HepG2 (cell line): ENCODE results near the gene TMCO6. TPM values are rescaled to one million over a fixed set of nuclear protein-coding genes. Genes with fewer than 3 reads are reported as not detected.

ENCODE experiments used
- ATF7 ChIP-seq, 2 experiments: fragments of 450-650 bp in 1 of 2; sonication (generic) in 1 of 2; formaldehyde crosslinking in 1 of 2; IDR thresholded peaks; 2 replicates each; pipeline versions ENCODE4 v1.4.0 to v1.6.1; 2016 to 2020; ENCODE audit warnings: antibody characterized with exemption in 1 of 2, mild to moderate bottlenecking in 1 of 2, missing genetic modification reagents in 1 of 2
- CHD2 ChIP-seq: IDR thresholded peaks from 2 replicates; pipeline ENCODE4 v1.6.1; 2011; ENCODE audit warnings: low read depth, low read length, improper control_type of control experiment
- E2F1 ChIP-seq: sonication (generic); formaldehyde crosslinking; IDR thresholded peaks from 2 replicates; pipeline ENCODE4 v1.5.0; 2020; ENCODE audit warnings: missing genetic modification reagents
- FOXA3 ChIP-seq: IDR thresholded peaks from 2 replicates; pipeline ENCODE4 v1.6.1; 2016; ENCODE audit warnings: missing genetic modification reagents, missing compliant biosample characterization
- HNRNPH1 ChIP-seq: fragments of 200-400 bp; formaldehyde crosslinking; optimal IDR thresholded peaks from 2 replicates; pipeline ENCODE3; 2017; ENCODE audit warnings: mild to moderate bottlenecking, low read depth, low read length
- ISL2 ChIP-seq: sonication (generic); formaldehyde crosslinking; IDR thresholded peaks from 2 replicates; pipeline ENCODE4 v1.5.0; 2020; ENCODE audit warnings: missing genetic modification reagents
- JDP2 ChIP-seq: sonication (generic); formaldehyde crosslinking; IDR thresholded peaks from 2 replicates; pipeline ENCODE4 v1.8.1; 2022; ENCODE audit warnings: missing genetic modification reagents, borderline replicate concordance
- KDM6A ChIP-seq: IDR thresholded peaks from 2 replicates; pipeline ENCODE4 v1.6.1; 2016; ENCODE audit warnings: low read depth
- LBX2 ChIP-seq: sonication (generic); formaldehyde crosslinking; IDR thresholded peaks from 2 replicates; pipeline ENCODE4 v1.5.0; 2020; ENCODE audit warnings: missing genetic modification reagents, mild to moderate bottlenecking, borderline replicate concordance
- MAFG ChIP-seq: sonication (generic); formaldehyde crosslinking; IDR thresholded peaks from 2 replicates; pipeline ENCODE4 v1.5.1; 2020; ENCODE audit warnings: mild to moderate bottlenecking, missing genetic modification reagents
- MLLT10 ChIP-seq: sonication (generic); formaldehyde crosslinking; IDR thresholded peaks from 2 replicates; pipeline ENCODE4 v1.4.0; 2020; ENCODE audit warnings: missing genetic modification reagents
- NR3C1 ChIP-seq: sonication (generic); formaldehyde crosslinking; IDR thresholded peaks from 2 replicates; pipeline ENCODE4 v1.4.0; 2020; ENCODE audit warnings: missing genetic modification reagents
- SIX1 ChIP-seq: sonication (generic); formaldehyde crosslinking; IDR thresholded peaks from 2 replicates; pipeline ENCODE4 v1.4.0; 2020; ENCODE audit warnings: missing genetic modification reagents, borderline replicate concordance
- SMAD3 ChIP-seq: sonication (generic); formaldehyde crosslinking; IDR thresholded peaks from 2 replicates; pipeline ENCODE4 v1.4.0; 2020; ENCODE audit warnings: missing genetic modification reagents
- TBX2 ChIP-seq: sonication (generic); formaldehyde crosslinking; IDR thresholded peaks from 2 replicates; pipeline ENCODE4 v1.5.0; 2020; ENCODE audit warnings: missing genetic modification reagents, mild to moderate bottlenecking, borderline replicate concordance
- ZNF276 ChIP-seq: sonication (generic); formaldehyde crosslinking; IDR thresholded peaks from 2 replicates; pipeline ENCODE4 v1.4.0; 2020; ENCODE audit warnings: mild to moderate bottlenecking, low read depth, missing genetic modification reagents
- ZNF354B ChIP-seq: sonication (generic); formaldehyde crosslinking; IDR thresholded peaks from 2 replicates; pipeline ENCODE4 v1.8.0; 2022; ENCODE audit warnings: mild to moderate bottlenecking, missing genetic modification reagents
- ZNF546 ChIP-seq: sonication (generic); formaldehyde crosslinking; conservative IDR thresholded peaks from 2 replicates; pipeline ENCODE4 v1.8.1; 2023; ENCODE audit warnings: mild to moderate bottlenecking, missing genetic modification reagents
- ZNF652 ChIP-seq: IDR thresholded peaks from 2 replicates; pipeline ENCODE4 v1.6.1; 2016; ENCODE audit warnings: low read depth, borderline replicate concordance
- ZSCAN22 ChIP-seq: sonication (generic); formaldehyde crosslinking; IDR thresholded peaks from 2 replicates; pipeline ENCODE4 v1.4.0; 2020; ENCODE audit warnings: mild to moderate bottlenecking, missing genetic modification reagents
- polyA plus RNA-seq, 8 experiments: library from polyadenylated mRNA; depleted of rRNA in 3 of 8; stranded (reverse) in 7 of 8; unstranded in 1 of 8; fragments of >200 nt; fragmentation: Illumina TruSeq in 4 of 8; extraction: Trizol in 4 of 8; gene quantifications; 2 replicates each; pipeline versions ENCODE4 v1.2.1 to v1.2.3, GENCODE V29; 2011 to 2016; ENCODE audit warnings: low read depth in 4 of 8, missing spikeins in 1 of 8, mixed read lengths in 1 of 8; ENCODE audit not compliant: insufficient read depth in 1 of 8
- total RNA-seq, 5 experiments: library from RNA; depleted of rRNA; stranded (reverse); fragments of >200 nt; fragmentation: Illumina TruSeq; extraction: Trizol; gene quantifications; 2 replicates each; pipeline ENCODE4 v1.2.3, GENCODE V29; 2016; ENCODE audit warnings: low read depth in 1 of 5

Gene TMCO6
- total and polyA plus RNA-seq, 2 of the 13 experiments (the other 11 are each of a cell fraction or from before 2014, with no cell fraction given) = 16.6 to 28.2 TPM

GRCh38 chr5:140690941-140691924 is 52.0 kb downstream of the TMCO6 start, which contains the start of the genes HARS1 and HARS2 (continued):
- no peak for TF ChIP-seq HNRNPH1
- no peak for TF ChIP-seq ZSCAN22 (CRISPR knock-in tag)
- TF ChIP-seq KDM6A = no peak
- peak; percentile 35; the same call in 1 of the 2 replicates for TF ChIP-seq CHD2
- TF ChIP-seq ZNF652 (CRISPR knock-in tag) = no peak
- no peak for TF ChIP-seq ZNF354B (CRISPR knock-in tag)
- TF ChIP-seq ZNF276 (CRISPR knock-in tag) = peak; percentile 74; the same call in 1 of the 2 replicates
- TF ChIP-seq ISL2 (CRISPR knock-in tag) = peak; percentile 80
- peak; percentile 69; the same call in 1 of the 2 replicates for TF ChIP-seq FOXA3
- TF ChIP-seq ATF7 (IDR thresholded peaks at IDR 0.05) = no peak
- no peak for TF ChIP-seq ATF7 (CRISPR knock-in tag; IDR thresholded peaks at IDR 0.05)
- TF ChIP-seq SMAD3 = 0 out of 2 replicates have a peak, but pooled peaks have one; percentile 67
- no peak for TF ChIP-seq E2F1 (CRISPR knock-in tag)
- peak; percentile 83 for TF ChIP-seq TBX2 (CRISPR knock-in tag)
- 0 out of 2 replicates have a peak, but pooled peaks have one; percentile 31 for TF ChIP-seq LBX2
- TF ChIP-seq MLLT10 (CRISPR knock-in tag) = no peak
- TF ChIP-seq JDP2 (CRISPR knock-in tag) = no peak
- TF ChIP-seq ZNF546 (CRISPR knock-in tag) = no peak
- no peak for TF ChIP-seq MAFG
- no peak for TF ChIP-seq SIX1 (CRISPR knock-in tag)
- TF ChIP-seq NR3C1 (CRISPR knock-in tag) = no peak
